GM13976 (cell line): Measurements from ENCODE around the gene TTK.
A peak's percentile ranks its signal among the peaks of the same experiment; 100 is the strongest.
"Not testable (repeated sequence)": the region's sequence is repeated elsewhere in the genome, so short reads cannot be mapped to it uniquely, and the experiment has no call there.

Source experiments
- DNase-seq: peaks from one replicate; pipeline ENCODE4 v3.0.0; 2012; ENCODE audit warnings: low spot score
- in situ Hi-C: fragments of 300-500 bp; cut with MboI; formaldehyde crosslinking; loops from one replicate; pipeline ENCODE4 v1.12.0; 2022; ENCODE audit warnings: low sequenced_read_pairs, mixed read lengths, inconsistent platforms; ENCODE audit not compliant: unreplicated experiment
- TF ChIP-seq, protein P1 (sequence below): IDR thresholded peaks from 2 replicates; pipeline ENCODE4 v1.5.1; 2012; ENCODE audit warnings: borderline replicate concordance, mild to moderate bottlenecking; ENCODE audit not compliant: insufficient read depth; ENCODE audit errors: extremely low read depth, missing control alignments, control extremely low read depth

Gene TTK

DNA sequence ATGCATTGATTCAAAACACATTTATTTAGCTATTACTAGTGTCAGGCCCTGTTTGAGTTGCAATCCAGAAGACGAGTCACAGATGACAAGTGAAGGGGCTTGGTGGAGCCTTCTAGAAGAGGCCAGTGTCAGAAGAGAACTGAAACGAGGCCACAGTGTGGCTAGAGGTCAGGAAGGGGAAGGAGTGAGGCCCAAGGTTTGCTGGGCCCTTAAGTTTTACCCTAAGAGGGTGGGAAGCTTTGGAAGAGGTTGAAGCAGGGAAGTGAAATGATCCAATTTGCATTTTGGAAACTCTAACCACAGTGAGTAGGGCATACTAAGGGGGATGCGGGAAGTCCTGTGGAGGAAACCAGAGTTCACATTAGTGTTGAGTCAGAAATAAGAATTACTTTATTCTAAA is 25.0 kb downstream of the TTK start:
- peak; percentile 15 for DNase-seq
- TF ChIP-seq, protein P1, sequence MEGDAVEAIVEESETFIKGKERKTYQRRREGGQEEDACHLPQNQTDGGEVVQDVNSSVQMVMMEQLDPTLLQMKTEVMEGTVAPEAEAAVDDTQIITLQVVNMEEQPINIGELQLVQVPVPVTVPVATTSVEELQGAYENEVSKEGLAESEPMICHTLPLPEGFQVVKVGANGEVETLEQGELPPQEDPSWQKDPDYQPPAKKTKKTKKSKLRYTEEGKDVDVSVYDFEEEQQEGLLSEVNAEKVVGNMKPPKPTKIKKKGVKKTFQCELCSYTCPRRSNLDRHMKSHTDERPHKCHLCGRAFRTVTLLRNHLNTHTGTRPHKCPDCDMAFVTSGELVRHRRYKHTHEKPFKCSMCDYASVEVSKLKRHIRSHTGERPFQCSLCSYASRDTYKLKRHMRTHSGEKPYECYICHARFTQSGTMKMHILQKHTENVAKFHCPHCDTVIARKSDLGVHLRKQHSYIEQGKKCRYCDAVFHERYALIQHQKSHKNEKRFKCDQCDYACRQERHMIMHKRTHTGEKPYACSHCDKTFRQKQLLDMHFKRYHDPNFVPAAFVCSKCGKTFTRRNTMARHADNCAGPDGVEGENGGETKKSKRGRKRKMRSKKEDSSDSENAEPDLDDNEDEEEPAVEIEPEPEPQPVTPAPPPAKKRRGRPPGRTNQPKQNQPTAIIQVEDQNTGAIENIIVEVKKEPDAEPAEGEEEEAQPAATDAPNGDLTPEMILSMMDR, result no peak
- in situ Hi-C loops, result no loop called here

DNA sequence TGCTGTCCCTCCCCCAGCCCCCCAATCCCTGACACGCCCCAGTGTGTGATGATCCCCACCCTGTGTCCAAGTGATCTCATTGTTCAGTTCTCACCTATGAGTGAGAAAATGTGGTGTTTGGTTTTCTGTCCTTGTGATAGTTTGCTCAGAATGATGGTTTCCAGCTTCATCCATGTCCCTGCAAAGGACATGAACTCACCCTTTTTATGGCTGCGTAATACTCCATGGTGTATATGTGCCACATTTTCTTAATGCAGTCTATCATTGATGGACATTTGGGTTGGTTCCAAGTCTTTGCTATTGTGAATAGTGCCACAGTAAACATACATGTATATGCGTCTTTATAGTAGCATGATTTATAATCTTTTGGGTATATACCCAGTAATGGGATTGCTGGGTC is 43.8 kb downstream of the TTK start:
- in situ Hi-C loops, DNase-seq: not testable (repeated sequence)

DNA sequence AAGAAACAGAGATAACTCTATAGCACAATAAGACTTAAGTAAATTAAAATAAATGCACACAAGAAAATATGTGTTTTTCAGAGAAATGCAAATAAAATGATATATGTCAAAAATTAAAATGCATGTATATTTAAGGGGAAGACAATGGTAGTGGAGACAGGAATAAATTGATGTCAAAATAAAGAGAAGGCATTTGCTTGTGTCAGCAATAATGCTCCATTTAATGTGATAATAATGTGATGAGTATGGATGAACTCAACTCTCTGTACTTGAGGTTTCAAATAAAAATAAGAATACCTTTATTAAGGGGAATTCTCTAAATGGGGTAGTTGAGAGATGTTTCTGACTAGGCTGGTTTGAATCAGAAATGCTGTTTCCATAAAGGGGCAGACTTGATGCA is 56.3 kb downstream of the TTK start:
- in situ Hi-C loops, result no loop called here

DNA sequence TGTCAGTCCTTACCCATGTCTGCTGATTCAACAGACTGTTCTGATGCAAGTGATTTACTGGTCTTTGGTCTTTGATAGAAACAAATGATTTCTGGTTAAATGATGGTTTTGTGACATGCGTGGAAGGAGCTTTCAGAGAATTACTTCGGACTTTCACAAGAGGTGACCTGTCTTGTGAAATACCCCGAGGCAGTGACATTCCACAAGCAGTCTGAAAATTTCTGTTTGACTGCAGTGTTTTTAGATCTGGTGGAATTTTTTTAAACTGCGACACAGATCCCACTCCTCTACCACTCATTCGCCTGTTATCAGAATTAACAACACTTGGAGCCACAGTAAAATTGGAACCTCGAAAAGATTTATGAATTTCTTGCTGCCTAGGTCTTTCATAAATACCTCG is 63.7 kb downstream of the TTK start:
- DNase-seq, in situ Hi-C loops: not testable (repeated sequence)

More for the DNA sequence above, 56.3 kb downstream of the TTK start:
- TF ChIP-seq, protein P1, result no peak
- DNase-seq, result no peak

DNA sequence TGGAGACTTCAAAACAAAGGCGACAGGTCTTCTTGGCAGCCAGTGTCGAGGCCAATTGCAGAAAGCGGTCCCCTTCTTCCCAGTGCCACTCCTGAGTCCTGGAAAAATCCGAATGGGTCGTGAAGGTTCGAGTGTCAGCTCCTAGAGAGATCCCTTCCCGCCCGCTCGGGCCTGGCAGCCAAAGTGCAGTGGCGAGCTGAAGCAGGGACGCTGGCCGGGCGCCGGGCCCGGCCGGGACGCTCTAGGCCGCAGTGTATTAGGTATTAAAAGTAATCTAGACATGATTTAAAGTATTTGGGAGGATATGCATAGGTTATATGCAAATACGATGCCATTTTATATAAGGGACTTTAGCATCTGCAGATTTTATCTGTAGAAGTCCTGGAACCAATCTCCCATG is 66.0 kb downstream of the TTK start:
- in situ Hi-C loops, DNase-seq: not testable (repeated sequence)

DNA sequence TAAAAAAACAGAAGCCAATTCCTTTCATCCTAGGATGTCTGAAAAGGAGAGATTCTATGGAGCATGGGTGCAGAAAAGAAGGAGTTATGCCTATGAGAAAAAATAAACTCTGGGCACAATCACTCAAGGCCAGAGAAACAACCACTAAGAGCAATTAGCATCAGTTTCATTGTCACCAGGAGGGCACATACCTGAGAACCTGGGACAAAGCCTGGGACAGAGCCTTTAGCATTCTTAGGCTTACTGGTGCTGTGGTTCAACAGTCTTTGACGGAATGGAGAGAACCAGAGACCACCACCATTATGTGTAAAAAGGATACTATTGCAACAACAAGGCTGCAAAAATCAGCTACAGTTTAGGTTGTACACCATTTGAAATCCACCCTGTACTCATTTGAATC is 72.6 kb downstream of the TTK start:
- in situ Hi-C loops, result no loop called here
- no peak for DNase-seq
- TF ChIP-seq, protein P1, result no peak

DNA sequence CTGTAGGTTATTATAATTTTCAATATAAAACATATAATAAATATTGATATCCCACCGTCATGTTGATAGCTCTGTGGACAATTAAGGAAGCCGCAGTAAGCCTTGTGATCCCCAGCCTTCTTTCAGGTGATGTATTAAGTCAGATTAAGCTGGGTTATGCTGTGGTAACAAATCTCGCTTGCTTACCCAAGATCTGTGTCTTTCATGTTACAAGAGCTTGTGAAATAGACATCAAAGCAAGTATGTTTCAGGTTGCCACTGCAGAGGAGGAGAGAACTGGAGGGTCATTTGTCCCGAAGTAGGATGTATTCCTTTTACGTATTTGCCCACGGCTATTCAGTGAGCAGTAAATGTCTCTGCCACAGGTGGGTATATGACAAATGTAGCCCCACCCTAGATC is 84.2 kb downstream of the TTK start:
- in situ Hi-C loops, result no loop called here
- DNase-seq, result no peak
- TF ChIP-seq, protein P1, result no peak

DNA sequence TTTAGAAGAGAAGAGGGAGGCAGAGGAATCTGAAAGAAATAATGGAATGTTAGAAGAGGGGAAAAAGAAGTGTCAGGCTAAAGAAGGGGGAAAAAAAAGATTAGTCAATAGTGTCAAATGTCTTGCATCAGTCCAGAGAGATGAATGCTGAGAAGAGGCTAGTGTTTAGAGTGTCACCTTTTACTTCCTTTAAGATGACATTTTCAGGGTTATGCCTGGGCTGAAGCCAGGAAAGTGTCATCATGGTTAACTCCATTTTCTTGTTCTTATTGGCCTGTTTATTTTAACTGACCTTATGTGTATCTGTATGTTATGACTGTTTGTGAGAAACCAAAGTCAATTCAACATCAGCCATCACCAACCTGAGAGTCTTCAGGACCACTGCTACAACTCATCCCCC is 87.1 kb downstream of the TTK start:
- in situ Hi-C loops, result no loop called here
- TF ChIP-seq, protein P1, result no peak
- DNase-seq, result no peak
